ENCODE measurements around the gene NGDN. TPM values are rescaled to one million over a fixed set of nuclear protein-coding genes. Genes with fewer than 3 reads are reported as not detected.

The NGDN gene
- polyA plus RNA-seq, 1 of the 3 experiments (the other 2 are of a cell fraction): 64.3 TPM

- CTCF ChIA-PET: no interaction called here
- Histone ChIP-seq H3K27ac (ENCODE audit: low read depth in 2 of 2, low read length in 1 of 2) (no peak overlapping the region), H3K79me2 (ENCODE audit: insufficient read depth) (no peaks in the 10 kb centered on the region), H3K27me3 (ENCODE audit: insufficient read depth) (peaks cover 7% of the 10 kb centered on the region; the same call in 1 of the 2 replicates), H3K9ac (no peak overlapping the region), H3K9me3 (no peaks in the 10 kb centered on the region), H3F3A (replicated peaks; ENCODE audit: insufficient read depth) (no peaks in the 10 kb centered on the region), H3K4me3 (ENCODE audit: low read depth in 2 of 2, low read length in 1 of 2) (no peak overlapping the region), H3K4me2 (no peak overlapping the region), H2AFZ (ENCODE audit: low read depth) (no peak overlapping the region), H3K4me1 (ENCODE audit: control insufficient read depth in 1 of 2, insufficient read depth in 2 of 2, low read depth in 1 of 2, low read length in 1 of 2) (no peaks in the 10 kb centered on the region; a peak in 1 of 4 replicates), H3K36me3 (replicated peaks in 1 of 2; ENCODE audit: control insufficient read depth in 1 of 2, insufficient read depth in 2 of 2, low read length in 1 of 2) (no peaks in the 10 kb centered on the region), H3K9me2 (no peaks in the 10 kb centered on the region), H4K20me1 (ENCODE audit: insufficient read depth) (no peaks in the 10 kb centered on the region)
- 75% methylated on average over 3 of the region's 10 CpGs for WGBS (ENCODE audit: low lambda C conversion rate)
- POLR2A ChIA-PET: no interaction called here
- TF ChIP-seq POLR2AphosphoS5 (IDR thresholded peaks at IDR 0.05; ENCODE audit: low read depth, low read length) (no peak), YY1 (IDR thresholded peaks at IDR 0.05; ENCODE audit: low read depth) (no peak), ELF1 (IDR thresholded peaks at IDR 0.05) (no peak), SIN3A (IDR thresholded peaks at IDR 0.05; ENCODE audit: borderline replicate concordance, low read depth, low read length) (no peak), RXRA (IDR thresholded peaks at IDR 0.05; ENCODE audit: borderline replicate concordance, low read depth) (no peak)
- DNase-seq: no peak
These were observed 36.0 kb upstream of the NGDN start for GRCh38 chr14:23433457-23433856.

- DNase-seq: no peak
- no peaks in the 10 kb centered on the region; a peak in 1 of 4 replicates for H3K4me1 ChIP-seq (ENCODE audit: control insufficient read depth in 1 of 2, insufficient read depth in 2 of 2, low read depth in 1 of 2, low read length in 1 of 2)
- H3F3A ChIP-seq (replicated peaks; ENCODE audit: insufficient read depth): no peaks in the 10 kb centered on the region
- H3K27ac ChIP-seq (ENCODE audit: low read depth in 2 of 2, low read length in 1 of 2): no peak overlapping the region
- ChIA-PET CTCF (no interaction called here), POLR2A (no interaction called here)
- H3K4me2 ChIP-seq: no peak overlapping the region
- no peak for TF ChIP-seq RXRA (IDR thresholded peaks at IDR 0.05; ENCODE audit: borderline replicate concordance, low read depth)
- TF ChIP-seq MXI1 (IDR thresholded peaks at IDR 0.05; ENCODE audit: low read depth, low read length): no peak
- TF ChIP-seq FOXM1 (IDR thresholded peaks at IDR 0.05; ENCODE audit: low read depth): no peak
- TF ChIP-seq FOXJ3 (CRISPR knock-in tag; IDR thresholded peaks at IDR 0.05): no peak
- no peak for TF ChIP-seq CHD2 (IDR thresholded peaks at IDR 0.05; ENCODE audit: low read length, partially characterized antibody)
- no peak for TF ChIP-seq TEAD4 (IDR thresholded peaks at IDR 0.05; ENCODE audit: borderline replicate concordance, insufficient read depth)
- TF ChIP-seq ZBTB33 (IDR thresholded peaks at IDR 0.05; ENCODE audit: borderline replicate concordance, low read depth): no peak
- no peak for TF ChIP-seq USF2 (IDR thresholded peaks at IDR 0.05; ENCODE audit: borderline replicate concordance, low read depth, low read length)
- no peak for TF ChIP-seq CTCF (IDR thresholded peaks at IDR 0.05)
- TF ChIP-seq TCF12 (IDR thresholded peaks at IDR 0.05): no peak
- no peak for TF ChIP-seq NRF1 (IDR thresholded peaks at IDR 0.05; ENCODE audit: low read depth, low read length)
- TF ChIP-seq USF1 (IDR thresholded peaks at IDR 0.05; ENCODE audit: borderline replicate concordance, low read depth): no peak
- 16% methylated on average over 8 of the region's 8 CpGs for WGBS (ENCODE audit: low lambda C conversion rate)
- H2AFZ ChIP-seq (ENCODE audit: low read depth): no peak overlapping the region
- no peaks in the 10 kb centered on the region for H3K9me3 ChIP-seq
- no peak overlapping the region for H3K9ac ChIP-seq
- H4K20me1 ChIP-seq (ENCODE audit: insufficient read depth): no peaks in the 10 kb centered on the region
- no peaks in the 10 kb centered on the region for H3K79me2 ChIP-seq (ENCODE audit: insufficient read depth)
- H3K9me2 ChIP-seq: no peaks in the 10 kb centered on the region
- peaks cover 7% of the 10 kb centered on the region; the same call in 1 of the 2 replicates for H3K27me3 ChIP-seq (ENCODE audit: insufficient read depth)
- no peaks in the 10 kb centered on the region for H3K36me3 ChIP-seq (replicated peaks in 1 of 2; ENCODE audit: control insufficient read depth in 1 of 2, insufficient read depth in 2 of 2, low read length in 1 of 2)
- no peak overlapping the region for H3K4me3 ChIP-seq (ENCODE audit: low read depth in 2 of 2, low read length in 1 of 2)
These were observed 34.8 kb upstream of the NGDN start for GRCh38 chr14:23434488-23435222.

All from SK-N-SH (cell line).